Midbrain (tissue), 1 donor: Measurements from ENCODE around the gene EPS8.

Experiments used
- DNase-seq: peaks from one replicate; lab custom pipeline; 2025; lab: John Stamatoyannopoulos, UW

EPS8 gene

GRCh38 chr12:15717940-15718567, 71.1 kb downstream of the EPS8 start:
- DNase-seq = no peak

GRCh38 chr12:15716581-15716980, 72.6 kb downstream of the EPS8 start:
- DNase-seq = no peak

GRCh38 chr12:15714256-15714655, 74.9 kb downstream of the EPS8 start:
- no peak for DNase-seq

GRCh38 chr12:15712823-15713660, 76.1 kb downstream of the EPS8 start:
- no peak for DNase-seq

GRCh38 chr12:15712160-15712559, 77.0 kb downstream of the EPS8 start:
- no peak for DNase-seq

GRCh38 chr12:15710860-15711510, 78.2 kb downstream of the EPS8 start:
- DNase-seq = no peak

- no peak for DNase-seq
These were observed 79.6 kb downstream of the EPS8 start for GRCh38 chr12:15709551-15709950.

- DNase-seq = no peak
These were observed 80.7 kb downstream of the EPS8 start for GRCh38 chr12:15708396-15709076.

GRCh38 chr12:15707516-15708199, 81.5 kb downstream of the EPS8 start:
- DNase-seq = no peak

GRCh38 chr12:15706010-15706676, 83.0 kb downstream of the EPS8 start:
- DNase-seq = no peak

GRCh38 chr12:15705606-15706005, 83.6 kb downstream of the EPS8 start:
- DNase-seq = no peak

- no peak for DNase-seq
These were observed 86.9 kb downstream of the EPS8 start for GRCh38 chr12:15702276-15702675.

- DNase-seq = no peak
These were observed 87.5 kb downstream of the EPS8 start for GRCh38 chr12:15701631-15702156.

- DNase-seq = no peak
These were observed 88.0 kb downstream of the EPS8 start for GRCh38 chr12:15701206-15701605.

- DNase-seq = no peak
These were observed 88.6 kb downstream of the EPS8 start for GRCh38 chr12:15700595-15700994.

GRCh38 chr12:15699886-15700285, 89.3 kb downstream of the EPS8 start:
- no peak for DNase-seq

- no peak for DNase-seq
These were observed 90.8 kb downstream of the EPS8 start for GRCh38 chr12:15698377-15698871.

- DNase-seq = no peak
These were observed 92.0 kb downstream of the EPS8 start for GRCh38 chr12:15697201-15697600.

- no peak for DNase-seq
These were observed 95.8 kb downstream of the EPS8 start for GRCh38 chr12:15693228-15693911.

- DNase-seq = no peak
These were observed 97.8 kb downstream of the EPS8 start for GRCh38 chr12:15691388-15691787.
